Muscle layer of duodenum (tissue), 2 donors: ENCODE measurements around the gene RBCK1.

Source experiments
- H3K27ac ChIP-seq: one replicate; pipeline ENCODE4 v1.7.0; 2013; ENCODE audit warnings: mild to moderate bottlenecking, low read length
- H3K27me3 ChIP-seq: one replicate; pipeline ENCODE4 v1.7.0; 2013; ENCODE audit warnings: low read depth, mild to moderate bottlenecking, control low read depth, low read length
- H3K36me3 ChIP-seq, 2 donors: one replicate each; pipeline ENCODE4 v1.7.0; 2013; ENCODE audit warnings: low read length in 2 of 2, control low read depth in 1 of 2, mild to moderate bottlenecking in 1 of 2; ENCODE audit not compliant: insufficient read depth in 2 of 2, control insufficient read depth in 1 of 2
- H3K4me1 ChIP-seq, 2 donors: one replicate each; pipeline ENCODE4 v1.7.0; 2013; ENCODE audit warnings: low read length in 2 of 2, mild to moderate bottlenecking in 2 of 2, control low read depth in 1 of 2, moderate library complexity in 1 of 2; ENCODE audit not compliant: insufficient read depth in 2 of 2, control insufficient read depth in 1 of 2
- H3K4me3 ChIP-seq, 2 donors: one replicate each; pipeline ENCODE4 v1.7.0; 2013; ENCODE audit warnings: low read length in 2 of 2, low read depth in 1 of 2, mild to moderate bottlenecking in 1 of 2
- H3K9me3 ChIP-seq, 2 donors: one replicate each; pipeline ENCODE4 v1.7.0; 2013; ENCODE audit warnings: low read length in 2 of 2, control low read depth in 1 of 2, mild to moderate bottlenecking in 1 of 2; ENCODE audit not compliant: control insufficient read depth in 1 of 2
- donor health status: healthy.

RBCK1 gene

DNA sequence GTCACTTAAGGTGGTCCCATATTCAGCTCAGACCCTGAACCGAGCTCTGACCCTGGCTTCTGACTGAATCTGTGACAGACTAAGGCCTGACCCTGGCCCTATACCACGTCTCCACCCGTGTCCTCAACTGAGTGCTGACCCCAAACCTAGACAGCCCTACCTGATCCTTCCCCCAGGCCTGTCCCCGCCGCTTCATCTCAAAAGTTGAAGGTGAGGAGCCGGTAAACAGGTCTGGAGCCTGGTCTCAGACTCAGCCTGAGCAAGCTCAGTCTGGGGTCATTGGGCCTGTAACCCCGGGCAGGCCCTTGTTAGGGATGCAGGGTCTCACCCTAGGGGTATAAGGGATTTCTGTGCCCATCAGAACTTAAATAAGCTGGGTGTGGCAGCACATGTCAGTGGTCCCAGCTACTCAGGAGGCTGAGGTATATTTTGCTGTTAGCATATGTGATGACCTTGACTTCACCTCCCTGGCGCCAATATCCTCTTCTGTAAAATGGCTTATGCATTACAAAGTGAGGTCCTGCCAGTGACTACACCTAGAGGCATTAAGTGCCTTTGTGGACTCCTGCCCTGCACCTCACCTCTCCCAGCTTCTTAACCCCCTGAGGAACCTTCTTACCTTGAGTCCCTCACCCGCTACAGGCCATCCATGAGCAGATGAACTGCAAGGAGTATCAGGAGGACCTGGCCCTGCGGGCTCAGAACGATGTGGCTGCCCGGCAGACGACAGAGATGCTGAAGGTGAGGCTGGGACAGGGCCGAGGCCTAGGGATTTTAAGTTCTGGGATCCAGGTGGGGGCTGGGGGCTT is 20.0 kb downstream of the RBCK1 start:
- peaks cover 36 to 81% of the 10 kb centered on the region in 2 donors for H3K36me3 ChIP-seq
- H3K4me3 ChIP-seq: no peak overlapping the region
- H3K27ac ChIP-seq: no peak overlapping the region
- H3K9me3 ChIP-seq: no peaks in the 10 kb centered on the region
- H3K4me1 ChIP-seq: no peaks in the 10 kb centered on the region
- H3K27me3 ChIP-seq: no peaks in the 10 kb centered on the region

DNA sequence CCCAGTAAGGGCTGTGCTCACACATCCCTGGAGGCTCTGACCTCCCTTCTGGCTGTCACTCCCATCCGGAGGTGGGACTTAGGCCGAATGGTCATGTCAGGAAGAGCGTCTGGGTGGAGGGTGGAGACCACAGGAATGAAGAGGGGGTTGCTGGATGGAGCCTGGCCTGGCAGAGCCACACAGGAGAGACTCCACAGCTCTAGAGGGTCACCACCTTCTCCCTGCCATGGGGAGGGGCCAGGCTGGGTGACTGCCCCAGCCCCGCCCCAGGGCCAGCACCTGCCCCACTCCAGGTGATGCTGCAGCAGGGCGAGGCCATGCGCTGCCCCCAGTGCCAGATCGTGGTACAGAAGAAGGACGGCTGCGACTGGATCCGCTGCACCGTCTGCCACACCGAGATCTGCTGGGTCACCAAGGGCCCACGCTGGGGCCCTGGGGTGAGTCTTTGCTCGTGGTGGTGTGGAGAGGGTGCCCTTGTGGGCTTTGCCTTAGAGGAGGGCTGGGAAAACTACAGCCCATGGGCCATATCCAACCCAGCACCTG is 20.6 kb downstream of the RBCK1 start:
- Histone ChIP-seq H3K27me3 (no peaks in the 10 kb centered on the region), H3K36me3 (peaks cover 36 to 81% of the 10 kb centered on the region in 2 donors), H3K4me1 (no peaks in the 10 kb centered on the region), H3K4me3 (no peak overlapping the region), H3K9me3 (no peaks in the 10 kb centered on the region), H3K27ac (no peak overlapping the region)

DNA sequence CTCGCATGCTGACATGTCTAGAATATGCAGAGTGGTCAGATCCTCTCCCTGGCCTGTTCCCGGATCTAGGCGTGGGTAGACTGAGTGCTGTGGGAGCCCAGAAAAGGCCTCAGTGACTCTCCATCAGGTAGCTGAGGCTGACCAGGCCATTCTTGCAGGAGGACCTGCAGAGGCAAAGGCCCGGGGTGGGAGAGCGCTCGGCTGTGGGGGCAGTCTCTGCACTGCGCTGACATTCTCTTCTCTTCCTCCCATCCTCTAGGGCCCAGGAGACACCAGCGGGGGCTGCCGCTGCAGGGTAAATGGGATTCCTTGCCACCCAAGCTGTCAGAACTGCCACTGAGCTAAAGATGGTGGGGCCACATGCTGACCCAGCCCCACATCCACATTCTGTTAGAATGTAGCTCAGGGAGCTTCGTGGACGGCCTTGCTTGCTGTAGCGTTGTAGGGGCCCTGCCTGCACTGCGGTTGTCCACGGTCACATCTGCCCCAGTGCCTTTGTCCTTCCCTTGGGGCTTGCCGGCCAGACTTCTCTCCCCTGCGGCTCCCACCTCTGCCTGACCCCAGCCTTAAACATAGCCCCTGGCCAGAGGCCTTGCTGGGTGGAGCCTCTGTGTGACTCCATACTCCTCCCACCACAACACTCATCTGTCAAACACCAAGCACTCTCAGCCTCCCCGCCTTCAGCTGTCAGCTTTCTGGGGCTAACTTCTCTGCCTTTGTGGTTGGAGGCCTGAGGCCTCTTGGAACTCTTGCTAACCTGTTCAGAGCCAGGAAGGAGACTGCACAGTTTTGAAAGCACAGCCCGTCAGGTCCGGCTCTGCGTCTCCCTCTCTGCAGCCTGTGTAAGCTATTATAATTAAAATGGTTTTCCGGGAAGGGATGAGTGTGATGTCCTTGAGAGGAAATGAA is 22.2 kb downstream of the RBCK1 start:
- Histone ChIP-seq H3K36me3 (peaks cover 34 to 82% of the 10 kb centered on the region in 2 donors), H3K4me1 (no peaks in the 10 kb centered on the region), H3K4me3 (no peak overlapping the region), H3K27ac (no peak overlapping the region), H3K9me3 (no peaks in the 10 kb centered on the region), H3K27me3 (no peaks in the 10 kb centered on the region)

DNA sequence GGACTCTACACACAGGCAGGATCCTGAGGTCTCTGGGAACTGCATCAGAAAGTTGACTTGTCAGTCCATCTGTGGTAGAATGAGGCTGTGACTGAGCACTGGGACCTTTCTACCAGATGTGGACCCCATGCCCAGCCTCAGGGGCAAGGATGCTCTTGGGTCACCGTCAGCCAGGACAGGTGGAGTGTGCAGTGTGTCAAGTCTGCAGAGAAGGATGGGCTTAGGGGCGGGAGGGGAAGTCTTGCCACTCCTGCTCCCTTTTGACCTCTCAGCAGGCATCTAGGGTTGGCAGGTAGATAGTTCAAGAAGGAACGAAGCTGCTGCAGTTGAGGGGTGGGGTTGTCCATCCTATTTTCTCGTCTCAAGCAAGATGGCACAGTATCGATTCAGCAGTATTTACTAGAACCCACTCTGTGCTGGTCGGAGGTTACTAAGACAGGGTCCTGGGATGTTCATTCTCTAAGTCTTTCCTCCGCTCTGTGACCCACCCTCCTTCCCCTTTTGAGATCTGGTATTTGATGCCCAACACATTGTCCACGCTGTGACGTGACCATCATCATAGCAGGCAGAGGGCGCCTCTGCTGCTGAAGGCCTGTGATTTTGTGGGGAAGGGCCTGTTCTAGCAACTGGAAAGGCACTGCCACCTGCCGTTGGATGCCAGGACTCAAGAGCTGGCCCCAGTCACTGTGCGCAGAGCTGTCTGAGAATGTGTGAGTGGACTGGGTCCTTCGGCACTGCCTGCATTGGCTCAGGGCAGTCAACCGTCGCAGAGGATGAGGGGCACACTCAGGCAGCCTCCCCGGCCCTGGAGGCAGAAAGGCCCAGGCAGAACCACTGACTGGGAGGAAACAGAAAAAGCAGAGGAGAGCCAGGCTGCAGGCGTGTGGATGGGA is 23.2 kb downstream of the RBCK1 start:
- Histone ChIP-seq H3K4me3 (no peak overlapping the region), H3K27ac (no peak overlapping the region), H3K4me1 (no peaks in the 10 kb centered on the region)

DNA sequence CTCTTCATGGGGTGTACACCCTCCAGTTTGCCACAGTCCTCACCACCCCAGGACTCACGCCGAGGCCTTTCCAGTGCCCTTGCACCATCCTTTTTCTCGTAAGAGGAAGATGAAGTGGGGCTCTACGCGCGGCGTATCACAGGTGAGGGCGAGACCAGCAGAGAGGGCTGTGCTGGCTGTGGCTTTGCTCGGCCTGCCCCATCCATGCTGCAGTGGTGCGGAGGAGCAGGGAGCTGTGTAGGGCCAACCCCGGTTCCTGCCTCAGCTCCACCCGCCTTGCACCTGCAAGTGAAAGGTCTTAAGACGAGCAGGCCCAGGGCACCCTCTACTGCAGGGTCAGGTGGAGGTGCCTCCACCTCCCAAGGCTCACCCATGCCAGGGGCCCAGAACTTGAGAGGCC is 24.1 kb downstream of the RBCK1 start:
- no peak overlapping the region for H3K27ac ChIP-seq
- no peaks in the 10 kb centered on the region for H3K27me3 ChIP-seq
- peaks cover 42 to 81% of the 10 kb centered on the region in 2 donors for H3K36me3 ChIP-seq
- H3K9me3 ChIP-seq: no peaks in the 10 kb centered on the region
- no peak overlapping the region for H3K4me3 ChIP-seq
- H3K4me1 ChIP-seq: no peaks in the 10 kb centered on the region

More for the DNA sequence above, 23.2 kb downstream of the RBCK1 start:
- Histone ChIP-seq H3K36me3 (peaks cover 39 to 82% of the 10 kb centered on the region in 2 donors), H3K27me3 (no peaks in the 10 kb centered on the region), H3K9me3 (no peaks in the 10 kb centered on the region)

DNA sequence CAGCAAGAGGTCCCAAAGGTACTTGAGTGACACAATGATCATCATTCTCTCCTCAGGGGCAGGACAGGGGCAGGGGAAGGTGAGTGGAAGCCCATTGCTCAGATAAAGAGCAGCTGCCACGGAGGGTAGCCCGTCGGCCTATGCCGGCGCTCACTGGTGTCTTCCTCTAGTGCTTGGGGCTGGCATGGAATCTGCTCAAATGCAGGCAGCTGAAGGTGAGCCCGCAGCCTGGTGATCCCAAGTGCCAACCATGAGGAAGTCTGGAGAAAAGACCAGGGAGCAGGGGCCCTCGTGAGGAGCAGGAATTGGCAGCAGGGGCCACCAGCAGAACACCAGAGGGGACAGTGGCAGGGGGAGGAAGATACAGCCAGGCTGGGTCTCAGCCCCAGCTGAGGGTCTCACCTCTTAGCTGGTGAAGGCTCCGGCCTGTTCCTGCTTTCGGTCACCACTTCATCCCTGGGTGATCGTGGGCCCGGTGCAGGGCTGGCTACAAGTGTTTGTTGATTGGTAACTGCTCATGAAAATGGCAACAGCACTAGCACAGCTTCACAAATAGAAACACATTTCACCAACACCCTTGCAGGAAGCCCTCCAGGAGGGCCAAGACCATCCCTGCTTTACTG is 24.7 kb downstream of the RBCK1 start:
- Histone ChIP-seq H3K27ac (no peak overlapping the region), H3K9me3 (no peaks in the 10 kb centered on the region), H3K4me1 (no peaks in the 10 kb centered on the region), H3K36me3 (peaks cover 42 to 80% of the 10 kb centered on the region in 2 donors), H3K4me3 (no peak overlapping the region), H3K27me3 (no peaks in the 10 kb centered on the region)

DNA sequence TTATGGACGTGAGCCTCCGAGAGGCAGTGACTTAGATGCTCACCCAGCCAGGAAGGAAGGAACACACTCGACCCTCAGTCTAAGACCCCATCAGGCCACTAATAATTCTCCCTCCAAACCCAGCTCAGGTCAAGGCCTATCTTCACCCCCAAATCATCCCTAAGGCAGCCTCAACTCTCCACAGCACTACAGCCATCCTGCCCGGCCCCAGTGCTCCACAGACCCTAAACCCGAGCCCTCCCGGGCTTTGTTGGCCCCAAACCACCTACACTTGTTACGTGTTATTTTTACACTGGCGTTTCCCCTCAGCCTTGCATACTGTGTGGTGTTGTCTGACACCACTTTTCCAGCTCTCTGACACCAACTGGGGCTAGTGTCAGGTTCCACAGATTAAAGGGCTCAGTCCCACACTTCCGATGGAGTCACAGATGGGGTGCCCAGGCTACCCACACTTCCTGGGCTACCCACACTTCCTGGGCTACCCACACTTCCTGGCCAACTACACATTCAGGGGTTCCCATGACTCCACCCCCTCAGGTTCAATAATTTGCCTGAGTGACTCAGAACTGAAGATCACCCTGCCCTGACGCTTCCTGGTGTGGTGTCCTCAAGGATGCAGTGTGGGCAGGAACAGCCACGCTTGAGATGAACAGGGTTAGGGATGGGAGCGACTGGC is 25.3 kb downstream of the RBCK1 start:
- peaks cover 46 to 80% of the 10 kb centered on the region in 2 donors for H3K36me3 ChIP-seq
- H3K4me3 ChIP-seq: no peak overlapping the region

DNA sequence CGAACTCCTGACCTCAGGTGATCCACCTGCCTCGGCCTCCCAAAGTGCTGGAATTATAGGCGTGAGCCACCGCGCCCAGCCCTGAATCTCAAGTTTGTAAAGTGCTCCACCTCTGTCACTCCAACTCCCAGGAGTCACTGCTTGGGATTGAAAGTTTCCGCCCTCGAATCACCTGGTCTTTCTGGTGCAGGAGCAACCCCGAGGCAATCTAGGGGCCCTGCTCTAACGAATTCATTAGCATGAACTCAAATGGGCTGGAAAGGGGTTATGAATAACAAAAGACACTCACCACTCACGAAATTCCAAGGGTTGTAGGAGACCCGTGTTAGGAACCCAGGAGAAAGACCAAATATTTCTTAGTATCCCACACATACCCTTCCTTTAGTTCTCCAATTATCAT is 26.1 kb downstream of the RBCK1 start:
- Histone ChIP-seq H3K4me1 (no peaks in the 10 kb centered on the region), H3K36me3 (peaks cover 46 to 83% of the 10 kb centered on the region in 2 donors)

More for the DNA sequence above, 25.3 kb downstream of the RBCK1 start:
- H3K27ac ChIP-seq: no peak overlapping the region
- no peaks in the 10 kb centered on the region for H3K27me3 ChIP-seq
- H3K4me1 ChIP-seq: no peaks in the 10 kb centered on the region
- H3K9me3 ChIP-seq: no peaks in the 10 kb centered on the region

DNA sequence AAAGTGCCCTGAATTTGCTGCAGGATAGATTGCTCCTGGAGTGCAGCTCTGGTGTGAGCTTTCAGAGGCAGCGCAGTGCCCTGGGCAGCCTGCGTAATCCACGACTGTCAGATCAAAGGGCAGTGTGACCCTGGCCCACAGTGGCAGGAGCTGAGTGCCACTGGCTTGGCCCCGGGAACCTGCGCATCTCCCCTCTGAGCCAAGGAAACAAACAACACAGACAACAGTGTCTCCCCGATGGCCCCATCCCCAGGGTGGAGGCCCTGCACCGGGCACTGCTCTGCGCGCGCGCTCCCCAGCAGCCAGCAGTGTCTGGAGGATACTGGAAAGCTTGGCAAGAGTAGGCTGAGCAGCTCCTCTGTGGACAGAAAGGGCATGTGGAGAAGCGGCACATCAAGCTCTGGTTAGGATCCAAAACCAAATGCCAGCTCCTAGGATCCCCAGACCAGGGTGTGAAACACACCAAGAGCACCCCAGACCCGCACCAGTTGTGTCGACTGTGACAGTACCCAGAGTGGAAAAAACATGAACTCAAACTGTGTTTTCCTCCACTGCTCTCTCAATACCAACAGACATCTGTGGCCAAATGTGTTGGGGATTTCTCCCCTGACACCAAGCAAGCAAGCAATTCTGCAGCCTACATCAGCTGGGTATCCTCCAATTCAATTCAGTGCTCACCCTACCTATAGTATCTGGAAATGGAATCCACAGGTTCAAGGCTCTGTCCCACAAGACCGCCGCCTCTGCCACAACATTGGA is 26.7 kb downstream of the RBCK1 start:
- Histone ChIP-seq H3K27me3 (no peaks in the 10 kb centered on the region), H3K4me3 (no peak overlapping the region), H3K9me3 (no peaks in the 10 kb centered on the region), H3K36me3 (peaks cover 49 to 83% of the 10 kb centered on the region in 2 donors), H3K4me1 (no peaks in the 10 kb centered on the region), H3K27ac (no peak overlapping the region)

More for the DNA sequence above, 26.1 kb downstream of the RBCK1 start:
- H3K27ac ChIP-seq: no peak overlapping the region
- no peaks in the 10 kb centered on the region for H3K27me3 ChIP-seq
- H3K9me3 ChIP-seq: no peaks in the 10 kb centered on the region
- H3K4me3 ChIP-seq: no peak overlapping the region
